ENCODE results near the gene OR1L1. TPM values are rescaled to one million over a fixed set of nuclear protein-coding genes. Genes with fewer than 3 reads are reported as not detected.

The OR1L1 gene
- total and polyA plus RNA-seq, 2 donors (not counting 3 experiments of a cell fraction or from before 2014, with no cell fraction given): not detected

DNA sequence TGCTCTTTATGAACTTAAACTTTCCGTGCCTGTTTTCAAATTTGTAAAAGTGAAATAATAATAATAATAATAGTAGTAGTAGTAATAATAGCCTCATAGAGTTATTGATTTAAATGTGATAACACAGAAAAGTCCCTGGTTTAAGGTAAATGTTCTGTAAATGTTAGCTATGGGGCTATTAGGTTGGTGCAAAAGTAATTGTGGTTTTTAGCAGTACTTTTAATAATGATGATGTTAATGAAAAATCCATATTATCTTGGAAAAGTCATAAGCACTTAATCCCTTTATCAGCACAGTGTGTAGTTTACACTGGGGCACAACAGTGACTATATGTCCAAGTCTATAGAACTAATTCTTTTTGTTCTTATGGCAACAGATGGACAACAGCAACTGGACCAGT is 47.2 kb upstream of the OR1L1 start, which contains the start of gene OR1Q1:
OR1Q1 (plus strand) TSS at position 377 of the 400 bp plus-strand sequence; CDS start at position 377, 0 bp downstream.
- no TSS peak for BruUV-seq (replicated peaks)
- no peak within 1 kb of the TSS for H3K4me2 ChIP-seq (ENCODE audit: insufficient read depth, low read length)

More for the DNA sequence above, 47.2 kb upstream of the OR1L1 start, which contains the start of gene OR1Q1:
- H3K36me3 ChIP-seq (ENCODE audit: control insufficient read depth in 2 of 2, extremely low read depth in 1 of 2, insufficient read depth in 2 of 2, low read length in 2 of 2): no peaks in the 10 kb centered on the region
- H3K79me2 ChIP-seq (ENCODE audit: control insufficient read depth, insufficient read depth, low read length): no peaks in the 10 kb centered on the region
- H2AFZ ChIP-seq (ENCODE audit: low read depth, low read length): no peak within 1 kb of the TSS
- peaks cover 2% of the 10 kb centered on the region in 2 experiments for H3K27me3 ChIP-seq (ENCODE audit: control insufficient read depth in 2 of 2, insufficient read depth in 2 of 2, low read length in 2 of 2)
- no peak within 1 kb of the TSS for H3K9ac ChIP-seq (replicated peaks; ENCODE audit: extremely low read depth, insufficient read depth, low read length)
- intact Hi-C loops (cut with micrococcal nuclease) (no loop called here), dilution Hi-C loops (cut with MboI; ENCODE audit: extremely low pct_ligation_motif_present, low sequenced_read_pairs) (no loop called here)
- POLR2A ChIA-PET: no interaction called here
- H3K4me1 ChIP-seq (ENCODE audit: control insufficient read depth, extremely low read depth, insufficient read depth, low read length): no peaks in the 10 kb centered on the region
- TF ChIP-seq, protein P1, sequence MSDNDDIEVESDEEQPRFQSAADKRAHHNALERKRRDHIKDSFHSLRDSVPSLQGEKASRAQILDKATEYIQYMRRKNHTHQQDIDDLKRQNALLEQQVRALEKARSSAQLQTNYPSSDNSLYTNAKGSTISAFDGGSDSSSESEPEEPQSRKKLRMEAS (IDR thresholded peaks at IDR 0.05; ENCODE audit: insufficient read depth, insufficient read length): no peak
- TF ChIP-seq, protein P2, sequence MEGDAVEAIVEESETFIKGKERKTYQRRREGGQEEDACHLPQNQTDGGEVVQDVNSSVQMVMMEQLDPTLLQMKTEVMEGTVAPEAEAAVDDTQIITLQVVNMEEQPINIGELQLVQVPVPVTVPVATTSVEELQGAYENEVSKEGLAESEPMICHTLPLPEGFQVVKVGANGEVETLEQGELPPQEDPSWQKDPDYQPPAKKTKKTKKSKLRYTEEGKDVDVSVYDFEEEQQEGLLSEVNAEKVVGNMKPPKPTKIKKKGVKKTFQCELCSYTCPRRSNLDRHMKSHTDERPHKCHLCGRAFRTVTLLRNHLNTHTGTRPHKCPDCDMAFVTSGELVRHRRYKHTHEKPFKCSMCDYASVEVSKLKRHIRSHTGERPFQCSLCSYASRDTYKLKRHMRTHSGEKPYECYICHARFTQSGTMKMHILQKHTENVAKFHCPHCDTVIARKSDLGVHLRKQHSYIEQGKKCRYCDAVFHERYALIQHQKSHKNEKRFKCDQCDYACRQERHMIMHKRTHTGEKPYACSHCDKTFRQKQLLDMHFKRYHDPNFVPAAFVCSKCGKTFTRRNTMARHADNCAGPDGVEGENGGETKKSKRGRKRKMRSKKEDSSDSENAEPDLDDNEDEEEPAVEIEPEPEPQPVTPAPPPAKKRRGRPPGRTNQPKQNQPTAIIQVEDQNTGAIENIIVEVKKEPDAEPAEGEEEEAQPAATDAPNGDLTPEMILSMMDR (IDR thresholded peaks at IDR 0.05; ENCODE audit: extremely low read depth in 1 of 2, insufficient read depth in 1 of 2, low read depth in 1 of 2, low read length in 2 of 2): no peak
- TF ChIP-seq POLR2A (IDR thresholded peaks at IDR 0.05; ENCODE audit: low read depth, low read length) (no peak), GATA2 (IDR thresholded peaks at IDR 0.05; ENCODE audit: insufficient read depth, insufficient read length, low read depth, low read length) (no peak), EZH2 (IDR thresholded peaks at IDR 0.05; ENCODE audit: borderline replicate concordance, low read depth, low read length, severe bottlenecking) (no peak), FOS (IDR thresholded peaks at IDR 0.05; ENCODE audit: borderline replicate concordance, insufficient read depth, low read length) (no peak), JUN (IDR thresholded peaks at IDR 0.05; ENCODE audit: borderline replicate concordance, insufficient read depth, insufficient read length, low read depth) (no peak), POLR2AphosphoS5 (IDR thresholded peaks at IDR 0.05; ENCODE audit: insufficient read depth, low read depth, low read length) (no peak), MYC (IDR thresholded peaks at IDR 0.05; ENCODE audit: low read depth, low read length) (no peak)
- DNase-seq (ENCODE audit: low read depth, low spot score): no peak
- H3K9me3 ChIP-seq (replicated peaks; ENCODE audit: control insufficient read depth, insufficient read depth, low read length): no peaks in the 10 kb centered on the region
- no peaks in the 10 kb centered on the region for H4K20me1 ChIP-seq (replicated peaks; ENCODE audit: control insufficient read depth, extremely low read depth, insufficient read depth, low read length)
- FAIRE-seq: no peak
- no peak within 1 kb of the TSS for H3K27ac ChIP-seq (ENCODE audit: insufficient read depth, low read depth, low read length)
- CTCF ChIA-PET: interaction anchor here (1.5 kb wide), 1 partner anchor 116 kb away, joined by 3 read pairs; no protein-coding TSS in a partner anchor
- H3K4me3 ChIP-seq (replicated peaks in 1 of 3; ENCODE audit: insufficient read depth in 1 of 3, low read depth in 1 of 3, low read length in 3 of 3): no peak within 1 kb of the TSS
- no peaks in the 10 kb centered on the region for H3K9me1 ChIP-seq (replicated peaks; ENCODE audit: control insufficient read depth, extremely low read depth, insufficient read depth, low read length)
